HepG2 (cell line): ENCODE measurements around the gene FAM193A.

ENCODE experiments used
- EP300 ChIP-seq, 3 experiments: sonication (generic) in 1 of 3; formaldehyde crosslinking in 1 of 3; IDR thresholded peaks; 2 replicates each; pipeline versions ENCODE4 v1.5.1 to v1.6.1; 2011 to 2020; ENCODE audit warnings: low read depth in 2 of 3, low read length in 2 of 3, borderline replicate concordance in 1 of 3, improper control_type of control experiment in 1 of 3, mild to moderate bottlenecking in 1 of 3, missing genetic modification reagents in 1 of 3, moderate library complexity in 1 of 3
- EZH2 ChIP-seq: conservative IDR thresholded peaks from 2 replicates; pipeline ENCODE4 v1.6.1; 2012; ENCODE audit warnings: mild to moderate bottlenecking, low read depth, low read length, moderate library complexity
- FOXP1 ChIP-seq, 2 experiments: fragments of 450-650 bp in 1 of 2; IDR thresholded peaks; 2 replicates each; pipeline ENCODE4 v1.6.1; 2017 to 2018; ENCODE audit warnings: antibody characterized with exemption in 1 of 2
- GTF2F1 ChIP-seq: fragments of 150-350 bp; IDR thresholded peaks from 2 replicates; pipeline ENCODE4 v1.6.1; 2014; ENCODE audit warnings: low read length
- MAFG ChIP-seq: sonication (generic); formaldehyde crosslinking; IDR thresholded peaks from 2 replicates; pipeline ENCODE4 v1.5.1; 2020; ENCODE audit warnings: mild to moderate bottlenecking, missing genetic modification reagents
- MEIS2 ChIP-seq: sonication (generic); formaldehyde crosslinking; IDR thresholded peaks from 2 replicates; pipeline ENCODE4 v1.9.0; 2021; ENCODE audit warnings: mild to moderate bottlenecking, missing genetic modification reagents
- UBTF ChIP-seq: sonication (generic); formaldehyde crosslinking; IDR thresholded peaks from 2 replicates; pipeline ENCODE4 v1.4.0; 2020; ENCODE audit warnings: mild to moderate bottlenecking, missing genetic modification reagents
- ZNF20 ChIP-seq: sonication (generic); formaldehyde crosslinking; IDR thresholded peaks from 2 replicates; pipeline ENCODE4 v1.4.0; 2020; ENCODE audit warnings: mild to moderate bottlenecking, moderate library complexity, missing genetic modification reagents
- ZSCAN5A ChIP-seq: sonication (generic); formaldehyde crosslinking; IDR thresholded peaks from 2 replicates; pipeline ENCODE4 v1.8.0; 2022; ENCODE audit warnings: mild to moderate bottlenecking, missing genetic modification reagents, borderline replicate concordance
- TF ChIP-seq, protein P1 (sequence below): sonication (generic); formaldehyde crosslinking; IDR thresholded peaks from 2 replicates; pipeline ENCODE4 v1.8.1; 2022; ENCODE audit warnings: low read depth, mild to moderate bottlenecking, missing genetic modification reagents
- TF ChIP-seq, protein P2 (sequence below): sonication (generic); formaldehyde crosslinking; IDR thresholded peaks from 2 replicates; pipeline ENCODE4 v1.5.0; 2020; ENCODE audit warnings: mild to moderate bottlenecking, missing genetic modification reagents, moderate library complexity

DNA sequence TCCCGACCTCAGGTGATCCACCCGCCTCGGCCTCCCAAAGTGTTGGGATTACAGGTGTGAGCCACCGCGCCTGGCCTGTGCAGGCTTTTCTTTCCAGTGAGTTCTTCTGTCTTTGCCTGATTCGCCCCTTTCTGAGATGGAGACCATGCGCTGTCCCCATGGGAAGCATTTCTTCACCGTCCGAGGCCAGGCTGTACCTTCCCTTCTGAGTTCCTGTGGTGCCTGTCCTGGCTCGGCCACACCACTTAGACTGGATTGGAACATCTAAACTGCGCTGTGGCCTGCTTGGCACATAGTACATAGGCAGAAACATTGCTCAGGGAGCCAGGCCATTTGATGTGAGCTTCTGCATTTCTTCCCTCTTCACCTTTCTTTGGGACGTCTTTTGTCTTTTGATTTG is 23.7 kb downstream of the FAM193A start:
- no peak for TF ChIP-seq ZNF20 (CRISPR knock-in tag)
- TF ChIP-seq UBTF (CRISPR knock-in tag): no peak
- TF ChIP-seq, protein P1, sequence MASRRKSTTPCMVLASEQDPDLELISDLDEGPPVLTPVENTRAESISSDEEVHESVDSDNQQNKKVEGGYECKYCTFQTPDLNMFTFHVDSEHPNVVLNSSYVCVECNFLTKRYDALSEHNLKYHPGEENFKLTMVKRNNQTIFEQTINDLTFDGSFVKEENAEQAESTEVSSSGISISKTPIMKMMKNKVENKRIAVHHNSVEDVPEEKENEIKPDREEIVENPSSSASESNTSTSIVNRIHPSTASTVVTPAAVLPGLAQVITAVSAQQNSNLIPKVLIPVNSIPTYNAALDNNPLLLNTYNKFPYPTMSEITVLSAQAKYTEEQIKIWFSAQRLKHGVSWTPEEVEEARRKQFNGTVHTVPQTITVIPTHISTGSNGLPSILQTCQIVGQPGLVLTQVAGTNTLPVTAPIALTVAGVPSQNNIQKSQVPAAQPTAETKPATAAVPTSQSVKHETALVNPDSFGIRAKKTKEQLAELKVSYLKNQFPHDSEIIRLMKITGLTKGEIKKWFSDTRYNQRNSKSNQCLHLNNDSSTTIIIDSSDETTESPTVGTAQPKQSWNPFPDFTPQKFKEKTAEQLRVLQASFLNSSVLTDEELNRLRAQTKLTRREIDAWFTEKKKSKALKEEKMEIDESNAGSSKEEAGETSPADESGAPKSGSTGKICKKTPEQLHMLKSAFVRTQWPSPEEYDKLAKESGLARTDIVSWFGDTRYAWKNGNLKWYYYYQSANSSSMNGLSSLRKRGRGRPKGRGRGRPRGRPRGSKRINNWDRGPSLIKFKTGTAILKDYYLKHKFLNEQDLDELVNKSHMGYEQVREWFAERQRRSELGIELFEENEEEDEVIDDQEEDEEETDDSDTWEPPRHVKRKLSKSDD (CRISPR knock-in tag): no peak
- TF ChIP-seq FOXP1 (IDR thresholded peaks at IDR 0.05): no peak
- no peak for TF ChIP-seq FOXP1 (CRISPR knock-in tag; IDR thresholded peaks at IDR 0.05)
- TF ChIP-seq MAFG: no peak
- no peak for TF ChIP-seq ZSCAN5A
- TF ChIP-seq EP300 (IDR thresholded peaks at IDR 0.05; ENCODE audit: low read depth in 2 of 2, low read length in 2 of 2): no peak
- TF ChIP-seq EP300 (CRISPR knock-in tag; IDR thresholded peaks at IDR 0.05; ENCODE audit: borderline replicate concordance): no peak
- no peak for TF ChIP-seq GTF2F1
- no peak for TF ChIP-seq MEIS2 (CRISPR knock-in tag)
- TF ChIP-seq EZH2: no peak
- TF ChIP-seq, protein P2, sequence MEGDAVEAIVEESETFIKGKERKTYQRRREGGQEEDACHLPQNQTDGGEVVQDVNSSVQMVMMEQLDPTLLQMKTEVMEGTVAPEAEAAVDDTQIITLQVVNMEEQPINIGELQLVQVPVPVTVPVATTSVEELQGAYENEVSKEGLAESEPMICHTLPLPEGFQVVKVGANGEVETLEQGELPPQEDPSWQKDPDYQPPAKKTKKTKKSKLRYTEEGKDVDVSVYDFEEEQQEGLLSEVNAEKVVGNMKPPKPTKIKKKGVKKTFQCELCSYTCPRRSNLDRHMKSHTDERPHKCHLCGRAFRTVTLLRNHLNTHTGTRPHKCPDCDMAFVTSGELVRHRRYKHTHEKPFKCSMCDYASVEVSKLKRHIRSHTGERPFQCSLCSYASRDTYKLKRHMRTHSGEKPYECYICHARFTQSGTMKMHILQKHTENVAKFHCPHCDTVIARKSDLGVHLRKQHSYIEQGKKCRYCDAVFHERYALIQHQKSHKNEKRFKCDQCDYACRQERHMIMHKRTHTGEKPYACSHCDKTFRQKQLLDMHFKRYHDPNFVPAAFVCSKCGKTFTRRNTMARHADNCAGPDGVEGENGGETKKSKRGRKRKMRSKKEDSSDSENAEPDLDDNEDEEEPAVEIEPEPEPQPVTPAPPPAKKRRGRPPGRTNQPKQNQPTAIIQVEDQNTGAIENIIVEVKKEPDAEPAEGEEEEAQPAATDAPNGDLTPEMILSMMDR: no peak
